ENCODE results near the gene FUBP3. TPM values are rescaled to one million over a fixed set of nuclear protein-coding genes. Genes with fewer than 3 reads are reported as not detected.

Gene FUBP3
- total RNA-seq, 6 experiments from 2014 or later = 60.6 to 65.9 (median 63.1) TPM

GRCh38 chr9:130667120-130667435 is 87.7 kb downstream of the FUBP3 start:
- Mint-ChIP-seq H3K4me3 (no peak overlapping the region; the same call in 1 of the 2 replicates), H3K27ac (no peak overlapping the region)

DNA sequence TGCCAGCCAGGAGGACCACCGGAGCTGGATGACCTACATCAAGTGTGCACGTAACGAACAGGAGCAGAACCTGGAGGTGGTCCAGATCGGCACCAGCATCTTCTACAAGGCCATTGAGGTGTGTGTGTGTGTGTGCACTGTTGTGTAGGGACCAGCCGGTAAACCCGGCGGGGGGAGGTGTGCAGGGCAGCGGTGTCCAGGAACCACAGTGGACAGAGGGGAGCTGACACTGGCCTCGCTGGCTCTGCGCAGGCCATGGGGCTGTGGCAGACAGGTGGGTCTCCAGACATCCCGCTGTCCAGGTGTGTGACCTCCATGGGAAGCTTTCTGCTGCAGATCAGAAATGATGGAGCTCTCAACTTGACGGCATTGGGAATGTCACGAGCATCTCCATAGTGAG is 88.8 kb downstream of the FUBP3 start:
- Mint-ChIP-seq H3K36me3 (ENCODE audit: low read depth) (no peaks in the 10 kb centered on the region), H3K27me3 (ENCODE audit: insufficient read depth) (peaks cover 29% of the 10 kb centered on the region), H3K9me3 (no peaks in the 10 kb centered on the region), H3K27ac (no peak overlapping the region), H3K4me1 (ENCODE audit: low read depth) (peaks cover 11% of the 10 kb centered on the region), H3K4me3 (no peak overlapping the region)
- no peak for DNase-seq
- TF ChIP-seq, protein P1, sequence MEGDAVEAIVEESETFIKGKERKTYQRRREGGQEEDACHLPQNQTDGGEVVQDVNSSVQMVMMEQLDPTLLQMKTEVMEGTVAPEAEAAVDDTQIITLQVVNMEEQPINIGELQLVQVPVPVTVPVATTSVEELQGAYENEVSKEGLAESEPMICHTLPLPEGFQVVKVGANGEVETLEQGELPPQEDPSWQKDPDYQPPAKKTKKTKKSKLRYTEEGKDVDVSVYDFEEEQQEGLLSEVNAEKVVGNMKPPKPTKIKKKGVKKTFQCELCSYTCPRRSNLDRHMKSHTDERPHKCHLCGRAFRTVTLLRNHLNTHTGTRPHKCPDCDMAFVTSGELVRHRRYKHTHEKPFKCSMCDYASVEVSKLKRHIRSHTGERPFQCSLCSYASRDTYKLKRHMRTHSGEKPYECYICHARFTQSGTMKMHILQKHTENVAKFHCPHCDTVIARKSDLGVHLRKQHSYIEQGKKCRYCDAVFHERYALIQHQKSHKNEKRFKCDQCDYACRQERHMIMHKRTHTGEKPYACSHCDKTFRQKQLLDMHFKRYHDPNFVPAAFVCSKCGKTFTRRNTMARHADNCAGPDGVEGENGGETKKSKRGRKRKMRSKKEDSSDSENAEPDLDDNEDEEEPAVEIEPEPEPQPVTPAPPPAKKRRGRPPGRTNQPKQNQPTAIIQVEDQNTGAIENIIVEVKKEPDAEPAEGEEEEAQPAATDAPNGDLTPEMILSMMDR (IDR thresholded peaks at IDR 0.05) = no peak

More at GRCh38 chr9:130667120-130667435, 87.7 kb downstream of the FUBP3 start:
- DNase-seq = no peak
- H3K27me3 Mint-ChIP-seq (ENCODE audit: insufficient read depth) = peaks cover 39% of the 10 kb centered on the region
- H3K9me3 Mint-ChIP-seq = no peaks in the 10 kb centered on the region
- no peaks in the 10 kb centered on the region for H3K36me3 Mint-ChIP-seq (ENCODE audit: low read depth)
- TF ChIP-seq, protein P1 (IDR thresholded peaks at IDR 0.05) = no peak
- peaks cover 11% of the 10 kb centered on the region for H3K4me1 Mint-ChIP-seq (ENCODE audit: low read depth)

GRCh38 chr9:130668659-130669058 is 89.3 kb downstream of the FUBP3 start:
- no peak for DNase-seq
- Mint-ChIP-seq H3K4me3 (no peak overlapping the region), H3K4me1 (ENCODE audit: low read depth) (peaks cover 11% of the 10 kb centered on the region), H3K27ac (no peak overlapping the region), H3K36me3 (ENCODE audit: low read depth) (no peaks in the 10 kb centered on the region), H3K27me3 (ENCODE audit: insufficient read depth) (peaks cover 29% of the 10 kb centered on the region), H3K9me3 (no peaks in the 10 kb centered on the region)
- TF ChIP-seq, protein P1 (IDR thresholded peaks at IDR 0.05) = no peak

DNA sequence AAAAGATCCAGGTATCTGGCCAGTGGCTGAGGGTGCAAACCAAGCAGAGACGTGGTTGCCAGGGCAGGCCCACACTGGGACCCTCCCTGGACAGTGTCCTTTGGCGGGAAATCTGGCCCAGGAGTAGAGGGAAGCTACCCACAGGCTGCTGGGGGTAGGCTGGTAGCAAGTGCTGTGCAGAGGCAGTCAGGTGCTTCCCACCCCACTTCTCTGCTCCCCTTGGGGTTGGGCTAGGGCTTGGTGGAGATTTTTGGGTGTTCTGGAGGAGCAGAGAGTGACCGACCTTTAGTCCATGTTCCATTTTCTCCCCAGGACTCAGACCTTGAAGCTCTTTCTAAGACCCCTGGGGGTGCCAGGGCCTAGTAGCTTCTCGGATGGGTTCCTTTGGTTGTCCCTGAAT is 90.6 kb downstream of the FUBP3 start:
- Mint-ChIP-seq H3K27ac (no peak overlapping the region), H3K4me3 (no peak overlapping the region), H3K27me3 (ENCODE audit: insufficient read depth) (peaks cover 23% of the 10 kb centered on the region), H3K4me1 (ENCODE audit: low read depth) (peaks cover 11% of the 10 kb centered on the region), H3K36me3 (ENCODE audit: low read depth) (no peaks in the 10 kb centered on the region), H3K9me3 (no peaks in the 10 kb centered on the region)
- TF ChIP-seq, protein P1 (IDR thresholded peaks at IDR 0.05) = no peak
- DNase-seq = no peak

DNA sequence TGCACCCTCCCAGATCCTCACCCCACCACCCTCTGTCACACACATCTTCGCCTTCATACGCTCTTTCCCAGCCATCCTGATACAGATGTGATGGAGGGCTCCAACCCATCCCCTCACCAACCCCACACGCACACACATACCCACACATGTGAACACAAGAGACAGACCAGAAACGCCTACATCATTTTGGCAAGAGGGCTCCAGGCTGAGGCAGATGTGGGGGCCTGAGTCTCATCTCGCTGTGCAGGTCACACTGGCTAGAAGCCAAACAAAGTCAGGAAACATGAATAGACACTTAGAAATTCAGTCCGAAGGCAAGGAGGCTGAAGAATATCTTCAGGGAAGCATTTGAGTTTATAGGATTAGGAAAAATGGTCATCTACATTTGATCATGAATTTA is 91.3 kb downstream of the FUBP3 start:
- Mint-ChIP-seq H3K36me3 (ENCODE audit: low read depth) (no peaks in the 10 kb centered on the region), H3K4me3 (no peak overlapping the region), H3K9me3 (no peaks in the 10 kb centered on the region), H3K4me1 (ENCODE audit: low read depth) (peaks cover 7% of the 10 kb centered on the region), H3K27ac (no peak overlapping the region), H3K27me3 (ENCODE audit: insufficient read depth) (peaks cover 19% of the 10 kb centered on the region)
- DNase-seq = no peak
- TF ChIP-seq, protein P1 (IDR thresholded peaks at IDR 0.05) = no peak

- TF ChIP-seq, protein P1 (IDR thresholded peaks at IDR 0.05) = no peak
- H3K9me3 Mint-ChIP-seq = no peaks in the 10 kb centered on the region
- peaks cover 7% of the 10 kb centered on the region for H3K4me1 Mint-ChIP-seq (ENCODE audit: low read depth)
- H3K36me3 Mint-ChIP-seq (ENCODE audit: low read depth) = no peaks in the 10 kb centered on the region
- H3K27ac Mint-ChIP-seq = no peak overlapping the region
- peaks cover 17% of the 10 kb centered on the region for H3K27me3 Mint-ChIP-seq (ENCODE audit: insufficient read depth)
- no peak for DNase-seq
- no peak overlapping the region for H3K4me3 Mint-ChIP-seq
Measured at GRCh38 chr9:130672466-130672865, 93.1 kb downstream of the FUBP3 start.

Data from HFFc6 (cell line).